WTC11 (cell line): ENCODE results near the gene TRAPPC10. TPM values are rescaled to one million over a fixed set of nuclear protein-coding genes. Genes with fewer than 3 reads are reported as not detected.

Source experiments
- ATAC-seq: fragments of 200-7000 bp; cut with Tn5 transposase; 2 replicates; pipeline ENCODE4 v1.10.0; 2021; ENCODE audit warnings: mild to moderate bottlenecking, moderate library complexity
- CTCF ChIA-PET: fragments of 300-600 bp; sonication (Branson Sonifier 250); formaldehyde crosslinking; loops from one replicate; lab custom pipeline; 2021; ENCODE audit warnings: antibody characterized with exemption; lab: Charles Lee
- POLR2A ChIA-PET: fragments of 350-600 bp; sonication (Branson Sonifier 250); formaldehyde crosslinking; loops from one replicate; lab custom pipeline; 2021; ENCODE audit warnings: antibody characterized with exemption; lab: Charles Lee
- DNase-seq: peaks from one replicate; pipeline ENCODE4 v3.0.0; 2021; ENCODE audit warnings: low spot score
- H3K27ac Mint-ChIP-seq: 2 replicates; pipeline ENCODE4 v1.8.0; 2021; ENCODE audit warnings: mixed read lengths
- H3K27me3 Mint-ChIP-seq: 2 replicates; pipeline ENCODE4 v1.8.0; 2021; ENCODE audit warnings: low read depth, mild to moderate bottlenecking, moderate library complexity, mixed read lengths
- H3K36me3 Mint-ChIP-seq: 2 replicates; pipeline ENCODE4 v1.8.0; 2021; ENCODE audit warnings: mixed read lengths
- H3K4me1 Mint-ChIP-seq: 2 replicates; pipeline ENCODE4 v1.8.0; 2022; ENCODE audit warnings: mixed read lengths
- H3K4me3 Mint-ChIP-seq: 2 replicates; pipeline ENCODE4 v1.8.0; 2021; ENCODE audit warnings: mild to moderate bottlenecking, moderate library complexity, mixed read lengths
- H3K9me3 Mint-ChIP-seq: 2 replicates; pipeline ENCODE4 v1.8.0; 2021; ENCODE audit warnings: mixed read lengths
- AR ChIP-seq: fragments of 250-450 bp; sonication (Bioruptor Pico); IDR thresholded peaks from 2 replicates; pipeline ENCODE4 v1.9.0; 2021; ENCODE audit warnings: mild to moderate bottlenecking
- ATF1 ChIP-seq: sonication (generic); formaldehyde crosslinking; IDR thresholded peaks from 2 replicates; pipeline ENCODE4 v1.8.1; 2023; ENCODE audit warnings: mild to moderate bottlenecking, moderate library complexity, missing genetic modification reagents
- ATF2 ChIP-seq: sonication (generic); formaldehyde crosslinking; IDR thresholded peaks from 2 replicates; pipeline ENCODE4 v1.8.1; 2022; ENCODE audit warnings: low read depth, missing genetic modification reagents, borderline replicate concordance
- E2F4 ChIP-seq: sonication (generic); formaldehyde crosslinking; IDR thresholded peaks from 2 replicates; pipeline ENCODE4 v1.8.1; 2022; ENCODE audit warnings: low read depth, mild to moderate bottlenecking, moderate library complexity, missing genetic modification reagents, borderline replicate concordance
- EMX1 ChIP-seq: fragments of 250-450 bp; sonication (Bioruptor Pico); IDR thresholded peaks from 2 replicates; pipeline ENCODE4 v1.8.0; 2021; ENCODE audit warnings: mild to moderate bottlenecking
- ESRRA ChIP-seq: sonication (generic); formaldehyde crosslinking; IDR thresholded peaks from 2 replicates; pipeline ENCODE4 v1.8.1; 2022; ENCODE audit warnings: mild to moderate bottlenecking, missing genetic modification reagents, borderline replicate concordance
- FOXK1 ChIP-seq: sonication (generic); formaldehyde crosslinking; IDR thresholded peaks from 2 replicates; pipeline ENCODE4 v1.8.0; 2022; ENCODE audit warnings: mild to moderate bottlenecking, moderate library complexity, missing genetic modification reagents
- NFE2L1 ChIP-seq: sonication (generic); formaldehyde crosslinking; IDR thresholded peaks from 2 replicates; pipeline ENCODE4 v1.8.1; 2023; ENCODE audit warnings: missing genetic modification reagents
- TP53 ChIP-seq: sonication (generic); formaldehyde crosslinking; IDR thresholded peaks from 2 replicates; pipeline ENCODE4 v1.8.1; 2023; ENCODE audit warnings: mild to moderate bottlenecking, missing genetic modification reagents
- USF1 ChIP-seq: sonication (generic); formaldehyde crosslinking; IDR thresholded peaks from 2 replicates; pipeline ENCODE4 v1.8.0; 2022; ENCODE audit warnings: mild to moderate bottlenecking, missing genetic modification reagents
- ZNF281 ChIP-seq: sonication (generic); formaldehyde crosslinking; IDR thresholded peaks from 2 replicates; pipeline ENCODE4 v1.8.0; 2023; ENCODE audit warnings: mild to moderate bottlenecking, missing genetic modification reagents
- total RNA-seq: library from RNA; stranded (reverse); gene quantifications from 3 replicates; pipeline ENCODE4 v1.2.3, GENCODE V29; 2021
- TF ChIP-seq, protein P1 (sequence below): sonication (generic); formaldehyde crosslinking; IDR thresholded peaks from 2 replicates; pipeline ENCODE4 v1.8.0; 2022; ENCODE audit warnings: missing genetic modification reagents
- TF ChIP-seq, protein P2 (sequence below): fragments of 250-450 bp; sonication (Bioruptor Pico); IDR thresholded peaks from 2 replicates; pipeline ENCODE4 v1.9.0; 2021; ENCODE audit warnings: moderate library complexity, mild to moderate bottlenecking, inconsistent platforms, borderline replicate concordance
- TF ChIP-seq, protein P3 (sequence below): sonication (generic); formaldehyde crosslinking; conservative IDR thresholded peaks from 2 replicates; pipeline ENCODE4 v1.8.1; 2023; ENCODE audit warnings: mild to moderate bottlenecking, low read depth, missing genetic modification reagents, moderate library complexity
- TF ChIP-seq, protein P4 (sequence below): fragments of 250-450 bp; sonication (Bioruptor Pico); IDR thresholded peaks from 2 replicates; pipeline ENCODE4 v2.1.2; 2022; ENCODE audit warnings: mild to moderate bottlenecking, moderate library complexity

The TRAPPC10 gene
- total RNA-seq, 1 experiment from 2014 or later, result 34.5 TPM

DNA sequence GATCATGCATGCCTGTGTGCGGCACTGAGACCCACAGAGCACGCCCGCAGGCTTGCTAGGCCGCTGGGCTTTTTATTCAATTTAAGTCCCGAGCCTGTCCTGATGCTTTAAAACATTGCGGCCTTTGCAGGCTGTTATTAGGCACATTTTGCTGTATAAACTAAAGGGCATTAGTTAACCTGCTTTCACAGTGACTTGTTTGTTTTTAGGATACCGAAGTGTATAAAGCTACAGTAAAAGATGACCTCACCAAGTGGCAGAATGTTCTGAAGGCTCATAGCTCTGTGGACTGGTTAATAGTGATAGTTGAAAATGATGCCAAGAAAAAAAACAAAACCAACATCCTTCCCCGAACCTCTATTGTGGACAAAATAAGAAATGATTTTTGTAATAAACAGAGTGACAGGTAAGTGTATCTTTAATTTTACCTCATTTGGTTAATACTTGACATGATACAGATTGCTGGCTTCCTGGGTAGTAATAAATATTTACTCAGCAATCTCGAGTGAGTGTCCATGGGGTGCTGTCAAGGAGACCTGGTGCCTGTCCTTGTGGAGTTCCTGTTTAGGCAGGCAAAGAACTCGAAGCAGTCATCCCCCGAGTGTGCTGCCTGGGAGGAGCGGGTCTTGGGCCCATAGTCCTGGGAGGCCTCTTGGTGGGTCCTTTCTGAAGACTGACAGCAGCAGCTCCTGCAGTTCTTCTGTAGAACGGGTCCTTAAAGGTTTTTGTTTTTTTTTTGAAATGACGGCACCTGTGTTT, 40.1 kb downstream of the TRAPPC10 start:
- Mint-ChIP-seq H3K27me3 (no peaks in the 10 kb centered on the region), H3K9me3 (no peaks in the 10 kb centered on the region), H3K27ac (no peak overlapping the region), H3K36me3 (peaks cover 6% of the 10 kb centered on the region; the same call in 1 of the 2 replicates), H3K4me3 (no peak overlapping the region), H3K4me1 (no peaks in the 10 kb centered on the region)
- ChIA-PET CTCF (no interaction called here), POLR2A (no interaction called here)
- no peak for ATAC-seq
- no peak for DNase-seq
- no peak for TF ChIP-seq NFE2L1 (CRISPR knock-in tag)
- TF ChIP-seq, protein P1, sequence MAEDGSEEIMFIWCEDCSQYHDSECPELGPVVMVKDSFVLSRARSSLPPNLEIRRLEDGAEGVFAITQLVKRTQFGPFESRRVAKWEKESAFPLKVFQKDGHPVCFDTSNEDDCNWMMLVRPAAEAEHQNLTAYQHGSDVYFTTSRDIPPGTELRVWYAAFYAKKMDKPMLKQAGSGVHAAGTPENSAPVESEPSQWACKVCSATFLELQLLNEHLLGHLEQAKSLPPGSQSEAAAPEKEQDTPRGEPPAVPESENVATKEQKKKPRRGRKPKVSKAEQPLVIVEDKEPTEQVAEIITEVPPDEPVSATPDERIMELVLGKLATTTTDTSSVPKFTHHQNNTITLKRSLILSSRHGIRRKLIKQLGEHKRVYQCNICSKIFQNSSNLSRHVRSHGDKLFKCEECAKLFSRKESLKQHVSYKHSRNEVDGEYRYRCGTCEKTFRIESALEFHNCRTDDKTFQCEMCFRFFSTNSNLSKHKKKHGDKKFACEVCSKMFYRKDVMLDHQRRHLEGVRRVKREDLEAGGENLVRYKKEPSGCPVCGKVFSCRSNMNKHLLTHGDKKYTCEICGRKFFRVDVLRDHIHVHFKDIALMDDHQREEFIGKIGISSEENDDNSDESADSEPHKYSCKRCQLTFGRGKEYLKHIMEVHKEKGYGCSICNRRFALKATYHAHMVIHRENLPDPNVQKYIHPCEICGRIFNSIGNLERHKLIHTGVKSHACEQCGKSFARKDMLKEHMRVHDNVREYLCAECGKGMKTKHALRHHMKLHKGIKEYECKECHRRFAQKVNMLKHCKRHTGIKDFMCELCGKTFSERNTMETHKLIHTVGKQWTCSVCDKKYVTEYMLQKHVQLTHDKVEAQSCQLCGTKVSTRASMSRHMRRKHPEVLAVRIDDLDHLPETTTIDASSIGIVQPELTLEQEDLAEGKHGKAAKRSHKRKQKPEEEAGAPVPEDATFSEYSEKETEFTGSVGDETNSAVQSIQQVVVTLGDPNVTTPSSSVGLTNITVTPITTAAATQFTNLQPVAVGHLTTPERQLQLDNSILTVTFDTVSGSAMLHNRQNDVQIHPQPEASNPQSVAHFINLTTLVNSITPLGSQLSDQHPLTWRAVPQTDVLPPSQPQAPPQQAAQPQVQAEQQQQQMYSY, result no peak
- TF ChIP-seq ZNF281 (CRISPR knock-in tag), result no peak

DNA sequence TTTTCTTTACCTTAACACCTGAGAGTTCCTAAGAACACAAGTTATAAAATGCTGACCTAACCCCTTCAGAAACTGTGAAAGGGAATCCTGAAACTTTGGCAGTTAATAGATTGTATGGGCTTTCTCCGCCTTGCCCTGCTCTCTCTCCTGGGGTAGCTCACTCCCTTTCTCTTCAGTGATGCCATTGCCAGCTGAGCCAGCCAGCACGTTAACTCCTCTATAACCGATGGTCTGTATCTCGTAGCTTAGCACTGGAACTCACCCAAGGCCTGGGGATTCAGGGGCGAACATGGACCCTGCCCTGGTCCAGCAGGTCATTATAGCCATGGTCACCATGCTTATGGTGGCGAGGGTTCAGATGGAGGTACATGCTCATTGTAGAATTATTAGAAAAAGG, 40.7 kb downstream of the TRAPPC10 start:
- ChIA-PET CTCF (no interaction called here), POLR2A (no interaction called here)
- H3K4me1 Mint-ChIP-seq, result no peaks in the 10 kb centered on the region
- DNase-seq (no peak), ATAC-seq (no peak)
- H3K36me3 Mint-ChIP-seq, result peaks cover 8% of the 10 kb centered on the region; the same call in 1 of the 2 replicates
- no peaks in the 10 kb centered on the region for H3K27me3 Mint-ChIP-seq
- no peaks in the 10 kb centered on the region for H3K9me3 Mint-ChIP-seq
- TF ChIP-seq, protein P2, sequence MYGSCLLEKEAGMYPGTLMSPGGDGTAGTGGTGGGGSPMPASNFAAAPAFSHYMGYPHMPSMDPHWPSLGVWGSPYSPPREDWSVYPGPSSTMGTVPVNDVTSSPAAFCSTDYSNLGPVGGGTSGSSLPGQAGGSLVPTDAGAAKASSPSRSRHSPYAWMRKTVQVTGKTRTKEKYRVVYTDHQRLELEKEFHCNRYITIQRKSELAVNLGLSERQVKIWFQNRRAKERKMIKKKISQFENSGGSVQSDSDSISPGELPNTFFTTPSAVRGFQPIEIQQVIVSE (CRISPR knock-in tag), result no peak
- TF ChIP-seq EMX1 (CRISPR knock-in tag), result no peak
- TF ChIP-seq, protein P3, sequence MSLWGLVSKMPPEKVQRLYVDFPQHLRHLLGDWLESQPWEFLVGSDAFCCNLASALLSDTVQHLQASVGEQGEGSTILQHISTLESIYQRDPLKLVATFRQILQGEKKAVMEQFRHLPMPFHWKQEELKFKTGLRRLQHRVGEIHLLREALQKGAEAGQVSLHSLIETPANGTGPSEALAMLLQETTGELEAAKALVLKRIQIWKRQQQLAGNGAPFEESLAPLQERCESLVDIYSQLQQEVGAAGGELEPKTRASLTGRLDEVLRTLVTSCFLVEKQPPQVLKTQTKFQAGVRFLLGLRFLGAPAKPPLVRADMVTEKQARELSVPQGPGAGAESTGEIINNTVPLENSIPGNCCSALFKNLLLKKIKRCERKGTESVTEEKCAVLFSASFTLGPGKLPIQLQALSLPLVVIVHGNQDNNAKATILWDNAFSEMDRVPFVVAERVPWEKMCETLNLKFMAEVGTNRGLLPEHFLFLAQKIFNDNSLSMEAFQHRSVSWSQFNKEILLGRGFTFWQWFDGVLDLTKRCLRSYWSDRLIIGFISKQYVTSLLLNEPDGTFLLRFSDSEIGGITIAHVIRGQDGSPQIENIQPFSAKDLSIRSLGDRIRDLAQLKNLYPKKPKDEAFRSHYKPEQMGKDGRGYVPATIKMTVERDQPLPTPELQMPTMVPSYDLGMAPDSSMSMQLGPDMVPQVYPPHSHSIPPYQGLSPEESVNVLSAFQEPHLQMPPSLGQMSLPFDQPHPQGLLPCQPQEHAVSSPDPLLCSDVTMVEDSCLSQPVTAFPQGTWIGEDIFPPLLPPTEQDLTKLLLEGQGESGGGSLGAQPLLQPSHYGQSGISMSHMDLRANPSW, result no peak
- no peak for TF ChIP-seq ATF1 (CRISPR knock-in tag)
- no peak for TF ChIP-seq E2F4 (CRISPR knock-in tag)
- TF ChIP-seq FOXK1 (CRISPR knock-in tag), result no peak
- TF ChIP-seq ATF2 (CRISPR knock-in tag), result no peak
- TF ChIP-seq, protein P4, sequence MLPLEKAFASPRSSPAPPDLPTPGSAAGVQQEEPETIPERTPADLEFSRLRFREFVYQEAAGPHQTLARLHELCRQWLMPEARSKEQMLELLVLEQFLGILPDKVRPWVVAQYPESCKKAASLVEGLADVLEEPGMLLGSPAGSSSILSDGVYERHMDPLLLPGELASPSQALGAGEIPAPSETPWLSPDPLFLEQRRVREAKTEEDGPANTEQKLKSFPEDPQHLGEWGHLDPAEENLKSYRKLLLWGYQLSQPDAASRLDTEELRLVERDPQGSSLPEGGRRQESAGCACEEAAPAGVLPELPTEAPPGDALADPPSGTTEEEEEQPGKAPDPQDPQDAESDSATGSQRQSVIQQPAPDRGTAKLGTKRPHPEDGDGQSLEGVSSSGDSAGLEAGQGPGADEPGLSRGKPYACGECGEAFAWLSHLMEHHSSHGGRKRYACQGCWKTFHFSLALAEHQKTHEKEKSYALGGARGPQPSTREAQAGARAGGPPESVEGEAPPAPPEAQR (CRISPR knock-in tag), result no peak
- TF ChIP-seq ESRRA (CRISPR knock-in tag), result no peak
- no peak for TF ChIP-seq USF1
- TF ChIP-seq AR (CRISPR knock-in tag), result no peak
- no peak for TF ChIP-seq TP53 (CRISPR knock-in tag)
- H3K27ac Mint-ChIP-seq, result peak overlapping the region; percentile 79; the same call in 1 of the 2 replicates
- H3K4me3 Mint-ChIP-seq, result no peak overlapping the region
